ENCODE results near the gene TBC1D19.

The TBC1D19 gene

GRCh38 chr4:26721685-26722084 is 137.8 kb downstream of the TBC1D19 start:
- peaks cover 16% of the 10 kb centered on the region for H3K4me1 Mint-ChIP-seq
- H3K4me3 Mint-ChIP-seq, result no peak overlapping the region
- DNase-seq (no peak), ATAC-seq (no peak)
- no peaks in the 10 kb centered on the region for H3K27me3 Mint-ChIP-seq
- H3K27ac Mint-ChIP-seq, result no peak overlapping the region
- H3K36me3 Mint-ChIP-seq (ENCODE audit: low read depth), result peaks cover 7% of the 10 kb centered on the region
- H3K9me3 Mint-ChIP-seq, result no peaks in the 10 kb centered on the region

GRCh38 chr4:26723216-26723615 is 139.3 kb downstream of the TBC1D19 start:
- DNase-seq, result peak; percentile 9
- peak; percentile 85 for ATAC-seq
- H3K27ac Mint-ChIP-seq, result no peak overlapping the region
- H3K36me3 Mint-ChIP-seq (ENCODE audit: low read depth), result peaks cover 7% of the 10 kb centered on the region
- H3K4me1 Mint-ChIP-seq, result peaks cover 16% of the 10 kb centered on the region
- H3K9me3 Mint-ChIP-seq, result no peaks in the 10 kb centered on the region
- no peaks in the 10 kb centered on the region for H3K27me3 Mint-ChIP-seq
- no peak overlapping the region for H3K4me3 Mint-ChIP-seq

- H3K4me1 Mint-ChIP-seq, result peaks cover 16% of the 10 kb centered on the region
- DNase-seq (no peak), ATAC-seq (no peak)
- H3K4me3 Mint-ChIP-seq, result no peak overlapping the region
- no peaks in the 10 kb centered on the region for H3K27me3 Mint-ChIP-seq
- peaks cover 7% of the 10 kb centered on the region for H3K36me3 Mint-ChIP-seq (ENCODE audit: low read depth)
- no peaks in the 10 kb centered on the region for H3K9me3 Mint-ChIP-seq
- H3K27ac Mint-ChIP-seq, result no peak overlapping the region
These were observed 140.7 kb downstream of the TBC1D19 start for GRCh38 chr4:26724534-26724933.

- no peak for ATAC-seq
- Mint-ChIP-seq H3K9me3 (no peaks in the 10 kb centered on the region), H3K4me1 (peaks cover 27% of the 10 kb centered on the region), H3K36me3 (ENCODE audit: low read depth) (peaks cover 4% of the 10 kb centered on the region), H3K4me3 (no peak overlapping the region), H3K27ac (no peak overlapping the region), H3K27me3 (no peaks in the 10 kb centered on the region)
- no peak for DNase-seq
These were observed 142.9 kb downstream of the TBC1D19 start for GRCh38 chr4:26726655-26727387.

GRCh38 chr4:26727844-26728243 is 144.0 kb downstream of the TBC1D19 start:
- Mint-ChIP-seq H3K36me3 (ENCODE audit: low read depth) (peaks cover 4% of the 10 kb centered on the region), H3K9me3 (no peaks in the 10 kb centered on the region), H3K27ac (no peak overlapping the region), H3K27me3 (no peaks in the 10 kb centered on the region), H3K4me1 (peaks cover 27% of the 10 kb centered on the region), H3K4me3 (no peak overlapping the region)
- DNase-seq (no peak), ATAC-seq (no peak)

GRCh38 chr4:26729027-26729426 is 145.1 kb downstream of the TBC1D19 start:
- Mint-ChIP-seq H3K4me3 (no peak overlapping the region), H3K9me3 (no peaks in the 10 kb centered on the region), H3K27ac (no peak overlapping the region), H3K27me3 (no peaks in the 10 kb centered on the region), H3K4me1 (peaks cover 17% of the 10 kb centered on the region), H3K36me3 (ENCODE audit: low read depth) (peaks cover 4% of the 10 kb centered on the region)
- DNase-seq, result no peak
- no peak for ATAC-seq

GRCh38 chr4:26729547-26729946 is 145.7 kb downstream of the TBC1D19 start:
- DNase-seq (no peak), ATAC-seq (no peak)
- H3K4me1 Mint-ChIP-seq, result peaks cover 16% of the 10 kb centered on the region
- H3K27me3 Mint-ChIP-seq, result no peaks in the 10 kb centered on the region
- H3K36me3 Mint-ChIP-seq (ENCODE audit: low read depth), result peaks cover 4% of the 10 kb centered on the region
- no peak overlapping the region for H3K4me3 Mint-ChIP-seq
- no peaks in the 10 kb centered on the region for H3K9me3 Mint-ChIP-seq
- no peak overlapping the region for H3K27ac Mint-ChIP-seq

- Mint-ChIP-seq H3K9me3 (no peaks in the 10 kb centered on the region), H3K36me3 (ENCODE audit: low read depth) (peaks cover 1% of the 10 kb centered on the region), H3K27me3 (no peaks in the 10 kb centered on the region), H3K4me1 (peaks cover 11% of the 10 kb centered on the region), H3K27ac (no peak overlapping the region), H3K4me3 (no peak overlapping the region)
- DNase-seq (no peak), ATAC-seq (peak; percentile 87)
These were observed 147.6 kb downstream of the TBC1D19 start for GRCh38 chr4:26731351-26732035.

- Mint-ChIP-seq H3K27ac (no peak overlapping the region), H3K36me3 (ENCODE audit: low read depth) (no peaks in the 10 kb centered on the region)
- no peak for ATAC-seq
These were observed 148.5 kb downstream of the TBC1D19 start for GRCh38 chr4:26732356-26732755.

GRCh38 chr4:26736621-26737020 is 152.7 kb downstream of the TBC1D19 start:
- Mint-ChIP-seq H3K9me3 (no peaks in the 10 kb centered on the region), H3K36me3 (ENCODE audit: low read depth) (no peaks in the 10 kb centered on the region), H3K4me3 (no peak overlapping the region), H3K27me3 (no peaks in the 10 kb centered on the region), H3K27ac (no peak overlapping the region), H3K4me1 (peaks cover 1% of the 10 kb centered on the region)
- no peak for ATAC-seq
- no peak for DNase-seq

More at GRCh38 chr4:26732356-26732755, 148.5 kb downstream of the TBC1D19 start:
- Mint-ChIP-seq H3K4me3 (no peak overlapping the region), H3K4me1 (peaks cover 11% of the 10 kb centered on the region), H3K27me3 (no peaks in the 10 kb centered on the region), H3K9me3 (no peaks in the 10 kb centered on the region)
- no peak for DNase-seq

GRCh38 chr4:26737385-26737784 is 153.5 kb downstream of the TBC1D19 start:
- no peak overlapping the region for H3K4me3 Mint-ChIP-seq
- H3K36me3 Mint-ChIP-seq (ENCODE audit: low read depth), result no peaks in the 10 kb centered on the region
- no peaks in the 10 kb centered on the region for H3K27me3 Mint-ChIP-seq
- no peak for DNase-seq
- no peak overlapping the region for H3K27ac Mint-ChIP-seq
- no peak for ATAC-seq
- no peaks in the 10 kb centered on the region for H3K4me1 Mint-ChIP-seq
- no peaks in the 10 kb centered on the region for H3K9me3 Mint-ChIP-seq

GRCh38 chr4:26741491-26741871 is 157.6 kb downstream of the TBC1D19 start:
- Mint-ChIP-seq H3K9me3 (no peaks in the 10 kb centered on the region), H3K4me3 (no peak overlapping the region), H3K27ac (no peak overlapping the region), H3K36me3 (ENCODE audit: low read depth) (peaks cover 11% of the 10 kb centered on the region), H3K4me1 (peaks cover 4% of the 10 kb centered on the region), H3K27me3 (no peaks in the 10 kb centered on the region)
- DNase-seq (no peak), ATAC-seq (no peak)

- no peaks in the 10 kb centered on the region for H3K27me3 Mint-ChIP-seq
- peak; percentile 100 for ATAC-seq
- peaks cover 16% of the 10 kb centered on the region for H3K36me3 Mint-ChIP-seq (ENCODE audit: low read depth)
- H3K27ac Mint-ChIP-seq, result peak overlapping the region; percentile 54
- DNase-seq, result peak; percentile 29
- H3K4me1 Mint-ChIP-seq, result peaks cover 22% of the 10 kb centered on the region
- H3K4me3 Mint-ChIP-seq, result peak overlapping the region; percentile 21
- no peaks in the 10 kb centered on the region for H3K9me3 Mint-ChIP-seq
These were observed 162.9 kb downstream of the TBC1D19 start for GRCh38 chr4:26746802-26747213.

GRCh38 chr4:26748811-26749210 is 164.9 kb downstream of the TBC1D19 start:
- peaks cover 11% of the 10 kb centered on the region for H3K36me3 Mint-ChIP-seq (ENCODE audit: low read depth)
- ATAC-seq (no peak), DNase-seq (no peak)
- no peak overlapping the region for H3K27ac Mint-ChIP-seq
- no peaks in the 10 kb centered on the region for H3K9me3 Mint-ChIP-seq
- H3K27me3 Mint-ChIP-seq, result no peaks in the 10 kb centered on the region
- H3K4me3 Mint-ChIP-seq, result no peak overlapping the region
- H3K4me1 Mint-ChIP-seq, result peaks cover 26% of the 10 kb centered on the region

- H3K9me3 Mint-ChIP-seq, result no peaks in the 10 kb centered on the region
- no peak overlapping the region for H3K27ac Mint-ChIP-seq
- H3K27me3 Mint-ChIP-seq, result no peaks in the 10 kb centered on the region
- H3K4me3 Mint-ChIP-seq, result no peak overlapping the region
- ATAC-seq, result no peak
- H3K36me3 Mint-ChIP-seq (ENCODE audit: low read depth), result peaks cover 9% of the 10 kb centered on the region
- DNase-seq, result no peak
- H3K4me1 Mint-ChIP-seq, result peaks cover 26% of the 10 kb centered on the region
These were observed 166.0 kb downstream of the TBC1D19 start for GRCh38 chr4:26749867-26750266.

Data from activated naive CD8-positive, alpha-beta T cell treated with anti-CD3 and anti-CD28 coated beads, Interleukin-2, amount 50 U/mL, for 24 hours (primary cell).